Effector memory CD8-positive, alpha-beta T cell (primary cell): ENCODE data around the gene EP400.
"Not testable (repeated sequence)": the region's sequence is repeated elsewhere in the genome, so short reads cannot be mapped to it uniquely, and the experiment has no call there.

Source experiments
- ATAC-seq: fragments of 150-1000 bp; cut with Tn5 transposase; replicated peaks from 2 replicates; pipeline ENCODE4 v1.10.0; 2021; ENCODE audit warnings: mild to moderate bottlenecking, moderate library complexity
- DNase-seq, 3 experiments: peaks; one replicate each; pipeline ENCODE4 v3.0.0; 2021
- H3K27ac Mint-ChIP-seq, 2 donors: one replicate each; pipeline ENCODE4 v1.8.0; 2022; ENCODE audit warnings: mild to moderate bottlenecking in 2 of 2, mixed read lengths in 2 of 2, moderate library complexity in 2 of 2
- H3K27me3 Mint-ChIP-seq, 2 donors: one replicate each; pipeline ENCODE4 v1.8.0; 2022; ENCODE audit warnings: mixed read lengths in 2 of 2
- H3K36me3 Mint-ChIP-seq: one replicate; pipeline ENCODE4 v1.8.0; 2022; ENCODE audit warnings: mild to moderate bottlenecking, moderate library complexity, mixed read lengths; ENCODE audit not compliant: insufficient read depth
- H3K4me1 Mint-ChIP-seq, 2 donors: one replicate each; pipeline ENCODE4 v1.8.0; 2022; ENCODE audit warnings: low read depth in 2 of 2, mixed read lengths in 2 of 2
- H3K4me3 Mint-ChIP-seq, 2 donors: one replicate each; pipeline ENCODE4 v1.8.0; 2022; ENCODE audit warnings: mild to moderate bottlenecking in 2 of 2, mixed read lengths in 2 of 2, moderate library complexity in 2 of 2
- H3K9me3 Mint-ChIP-seq, 2 donors: one replicate each; pipeline ENCODE4 v1.8.0; 2022; ENCODE audit warnings: mixed read lengths in 2 of 2

Gene EP400

GRCh38 chr12:132095520-132096409 lies 146.0 kb downstream of the EP400 start:
- Mint-ChIP-seq H3K4me3 (no peak overlapping the region), H3K27me3 (no peaks in the 10 kb centered on the region), H3K4me1 (peaks cover 5 to 6% of the 10 kb centered on the region in 2 donors), H3K27ac (peak overlapping the region; percentile 52 to 77), H3K36me3 (peaks cover 20% of the 10 kb centered on the region), H3K9me3 (no peaks in the 10 kb centered on the region)
- DNase-seq: no peak
- ATAC-seq: no peak

DNA sequence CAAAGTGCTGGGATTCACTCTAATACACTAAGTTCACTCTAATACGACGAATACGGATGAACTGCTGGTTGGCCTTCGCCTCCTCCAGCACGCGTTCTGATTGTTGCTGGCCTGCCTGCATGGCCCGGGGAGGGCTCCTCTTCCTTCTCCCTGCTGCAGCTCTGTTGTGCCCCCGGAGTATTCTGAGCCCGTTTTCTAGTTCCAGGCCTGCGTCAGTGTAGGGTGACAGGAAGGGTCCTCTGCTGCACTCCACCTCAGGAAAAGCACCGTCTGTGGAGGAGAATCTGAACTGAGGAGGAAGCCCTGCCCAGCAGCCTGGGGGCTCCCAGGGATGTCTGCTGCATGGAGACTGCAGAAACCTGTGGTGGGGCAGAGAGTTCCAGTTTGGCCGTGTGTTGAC lies 150.0 kb downstream of the EP400 start:
- Mint-ChIP-seq H3K9me3 (no peaks in the 10 kb centered on the region), H3K27me3 (no peaks in the 10 kb centered on the region), H3K4me3 (no peak overlapping the region), H3K27ac (no peak overlapping the region), H3K36me3 (peaks cover 12% of the 10 kb centered on the region), H3K4me1 (peaks cover 4 to 6% of the 10 kb centered on the region in 2 donors)
- DNase-seq (no peak), ATAC-seq (no peak)

DNA sequence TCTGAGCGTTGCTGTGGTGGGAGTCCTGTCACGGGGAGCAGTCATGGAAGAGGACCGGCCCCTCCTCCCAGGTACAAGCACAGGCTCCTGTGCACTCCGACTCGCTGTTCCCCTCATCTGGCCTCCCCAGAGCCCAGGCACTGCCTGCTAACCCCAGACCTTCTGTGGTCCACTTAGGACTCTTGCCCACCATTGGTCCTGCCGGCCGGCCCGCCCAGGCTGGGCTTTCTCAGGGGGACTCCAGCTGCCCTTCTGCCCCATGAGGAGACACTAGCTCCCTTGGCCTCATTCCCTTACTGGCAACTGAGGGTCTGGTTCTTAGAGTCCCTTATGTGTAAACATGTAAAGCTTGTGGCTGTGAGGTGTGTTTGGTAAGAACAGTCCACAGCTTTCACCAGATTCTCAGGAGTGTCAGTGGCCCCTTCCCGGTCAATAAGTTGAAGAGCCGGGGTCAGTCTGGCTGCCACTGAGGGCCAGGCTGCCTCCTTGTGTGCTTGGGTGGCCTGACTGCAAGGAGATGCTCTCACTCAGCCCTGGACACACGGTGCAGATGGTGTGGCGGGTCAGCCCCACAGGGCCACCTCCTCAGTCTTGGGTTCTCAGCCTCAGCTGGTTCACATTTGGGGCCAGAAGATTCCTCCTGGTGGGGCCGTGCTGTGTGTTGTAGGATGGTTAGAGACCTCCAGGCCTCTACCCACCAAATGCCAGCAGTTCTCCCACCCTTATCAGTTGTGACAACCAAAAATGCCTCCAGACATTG lies 150.7 kb downstream of the EP400 start:
- DNase-seq: no peak
- Mint-ChIP-seq H3K27ac (no peak overlapping the region), H3K27me3 (no peaks in the 10 kb centered on the region), H3K4me1 (peaks cover 2 to 4% of the 10 kb centered on the region in 2 donors), H3K4me3 (no peak overlapping the region), H3K9me3 (no peaks in the 10 kb centered on the region), H3K36me3 (peaks cover 10% of the 10 kb centered on the region)
- ATAC-seq: no peak

- Mint-ChIP-seq H3K4me3 (no peak overlapping the region), H3K36me3 (peaks cover 6% of the 10 kb centered on the region), H3K27ac (no peak overlapping the region), H3K27me3 (no peaks in the 10 kb centered on the region), H3K4me1 (no peaks in the 10 kb centered on the region), H3K9me3 (no peaks in the 10 kb centered on the region)
- DNase-seq (no peak), ATAC-seq (no peak)
Measured at GRCh38 chr12:132102297-132102696, 152.6 kb downstream of the EP400 start.

- H3K27ac Mint-ChIP-seq, H3K36me3 Mint-ChIP-seq, ATAC-seq, H3K4me3 Mint-ChIP-seq, H3K4me1 Mint-ChIP-seq, H3K9me3 Mint-ChIP-seq, DNase-seq, H3K27me3 Mint-ChIP-seq: not testable (repeated sequence)
Measured at GRCh38 chr12:132103072-132103471, 153.3 kb downstream of the EP400 start.

DNA sequence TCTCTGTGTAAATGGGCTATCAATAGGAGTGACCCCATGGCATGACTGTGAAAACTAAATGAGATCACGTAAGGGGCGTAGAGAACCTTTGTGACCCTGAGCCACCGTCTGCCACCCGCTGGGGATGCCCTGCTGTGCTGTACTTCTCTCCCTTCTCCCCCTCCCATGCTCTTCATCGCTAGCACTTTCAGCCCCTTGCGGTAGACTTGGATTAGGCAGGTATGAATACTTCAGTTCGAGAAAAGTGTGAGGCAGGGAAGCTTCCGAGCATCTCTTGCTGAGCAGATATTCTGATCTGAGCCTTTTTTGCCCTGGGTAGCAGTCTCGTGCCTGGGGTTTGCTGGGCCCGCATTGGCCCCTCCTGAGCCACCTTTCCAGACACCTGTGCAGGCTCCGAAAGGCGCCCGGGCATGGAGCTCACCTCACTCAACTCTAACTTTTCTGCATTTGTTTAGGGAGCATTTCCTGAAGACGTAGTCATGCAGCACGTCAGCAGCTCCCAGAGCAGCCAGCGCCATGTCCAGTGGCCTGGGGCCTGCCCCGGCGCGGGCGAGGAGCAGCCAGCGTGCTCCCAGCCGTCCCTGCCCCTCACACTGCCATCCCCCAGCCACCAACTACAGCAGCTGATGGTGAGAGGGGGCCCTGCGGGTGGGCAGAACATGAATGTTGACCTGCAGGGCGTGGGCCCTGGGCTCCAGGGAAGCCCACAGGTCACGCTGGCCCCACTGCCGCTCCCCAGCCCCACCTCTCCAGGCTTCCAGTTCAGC lies 154.0 kb downstream of the EP400 start:
- Mint-ChIP-seq H3K9me3 (no peaks in the 10 kb centered on the region), H3K27ac (no peak overlapping the region), H3K27me3 (no peaks in the 10 kb centered on the region), H3K4me3 (no peak overlapping the region), H3K36me3 (peaks cover 3% of the 10 kb centered on the region), H3K4me1 (no peaks in the 10 kb centered on the region)
- no peak for ATAC-seq
- no peak for DNase-seq

- no peaks in the 10 kb centered on the region for H3K9me3 Mint-ChIP-seq
- no peak overlapping the region for H3K4me3 Mint-ChIP-seq
- ATAC-seq (no peak), DNase-seq (no peak)
- no peak overlapping the region for H3K27ac Mint-ChIP-seq
- H3K4me1 Mint-ChIP-seq: no peaks in the 10 kb centered on the region
- no peaks in the 10 kb centered on the region for H3K27me3 Mint-ChIP-seq
- H3K36me3 Mint-ChIP-seq: peaks cover 6% of the 10 kb centered on the region
Measured at GRCh38 chr12:132105467-132105866, 155.7 kb downstream of the EP400 start.

- no peaks in the 10 kb centered on the region for H3K4me1 Mint-ChIP-seq
- H3K9me3 Mint-ChIP-seq: no peaks in the 10 kb centered on the region
- H3K27ac Mint-ChIP-seq: no peak overlapping the region
- DNase-seq: no peak
- ATAC-seq: no peak
- no peak overlapping the region for H3K4me3 Mint-ChIP-seq
- peaks cover 6% of the 10 kb centered on the region for H3K36me3 Mint-ChIP-seq
- no peaks in the 10 kb centered on the region for H3K27me3 Mint-ChIP-seq
Measured at GRCh38 chr12:132106921-132107320, 157.2 kb downstream of the EP400 start.

DNA sequence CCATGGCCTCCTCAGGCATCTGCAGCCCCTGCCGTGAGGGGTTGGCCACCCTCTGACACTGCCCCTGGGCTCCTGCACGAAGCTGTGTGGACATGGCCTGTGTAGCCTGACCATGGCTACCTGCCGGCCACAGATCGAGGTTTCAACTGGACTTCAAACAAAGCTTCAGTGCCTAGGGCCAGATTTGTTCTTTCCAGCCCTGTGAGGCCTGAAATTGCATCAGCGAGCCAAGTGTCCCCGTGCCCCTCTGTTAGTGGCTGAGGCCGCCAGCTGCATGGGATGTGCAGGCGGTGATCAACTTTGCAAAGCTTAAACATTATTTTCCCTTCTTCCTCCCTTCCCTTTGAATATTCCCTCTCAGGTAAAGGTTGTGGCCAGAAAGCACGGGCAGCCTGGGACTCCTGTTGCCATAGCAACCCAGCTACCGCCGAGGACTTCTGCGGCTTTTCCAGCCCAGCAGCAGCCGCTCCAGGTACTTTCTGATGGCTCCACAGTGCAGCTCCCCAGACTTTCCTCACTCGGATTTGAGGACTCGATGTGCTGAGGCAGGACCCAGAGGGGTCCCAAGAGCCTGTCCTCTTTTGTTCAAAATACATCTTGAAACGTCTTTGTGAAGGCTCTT lies 158.6 kb downstream of the EP400 start:
- Mint-ChIP-seq H3K4me3 (no peak overlapping the region), H3K4me1 (no peaks in the 10 kb centered on the region), H3K36me3 (peaks cover 6% of the 10 kb centered on the region), H3K27me3 (no peaks in the 10 kb centered on the region), H3K9me3 (no peaks in the 10 kb centered on the region), H3K27ac (no peak overlapping the region)
- no peak for ATAC-seq
- DNase-seq: no peak

- no peaks in the 10 kb centered on the region for H3K4me1 Mint-ChIP-seq
- H3K36me3 Mint-ChIP-seq: peaks cover 6% of the 10 kb centered on the region
- no peaks in the 10 kb centered on the region for H3K9me3 Mint-ChIP-seq
- ATAC-seq (no peak), DNase-seq (no peak)
- no peak overlapping the region for H3K27ac Mint-ChIP-seq
- H3K27me3 Mint-ChIP-seq: no peaks in the 10 kb centered on the region
- no peak overlapping the region for H3K4me3 Mint-ChIP-seq
Measured at GRCh38 chr12:132109741-132110140, 160.0 kb downstream of the EP400 start.

DNA sequence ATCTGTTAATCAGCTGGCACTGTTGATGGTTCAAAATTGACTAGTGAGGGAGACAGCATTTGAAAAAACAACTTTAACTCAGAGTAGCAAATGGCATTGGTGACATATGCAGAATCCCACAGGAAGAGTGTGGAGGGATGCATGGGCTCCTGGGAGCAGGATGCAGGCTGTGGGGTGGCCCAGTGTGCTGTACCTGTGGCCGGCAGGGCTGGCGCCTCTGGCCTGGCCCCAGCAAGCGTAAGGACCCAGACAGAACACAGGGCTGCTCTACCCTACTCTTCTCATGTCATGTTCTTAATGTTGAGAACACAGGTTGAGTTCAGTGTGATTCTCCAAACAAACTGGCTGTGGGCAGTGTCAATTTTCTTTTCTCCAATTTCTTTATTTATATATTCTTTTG lies 160.9 kb downstream of the EP400 start:
- Mint-ChIP-seq H3K27ac (no peak overlapping the region), H3K36me3 (peaks cover 6% of the 10 kb centered on the region), H3K4me1 (no peaks in the 10 kb centered on the region), H3K4me3 (no peak overlapping the region), H3K27me3 (no peaks in the 10 kb centered on the region), H3K9me3 (no peaks in the 10 kb centered on the region)
- ATAC-seq (no peak), DNase-seq (no peak)

DNA sequence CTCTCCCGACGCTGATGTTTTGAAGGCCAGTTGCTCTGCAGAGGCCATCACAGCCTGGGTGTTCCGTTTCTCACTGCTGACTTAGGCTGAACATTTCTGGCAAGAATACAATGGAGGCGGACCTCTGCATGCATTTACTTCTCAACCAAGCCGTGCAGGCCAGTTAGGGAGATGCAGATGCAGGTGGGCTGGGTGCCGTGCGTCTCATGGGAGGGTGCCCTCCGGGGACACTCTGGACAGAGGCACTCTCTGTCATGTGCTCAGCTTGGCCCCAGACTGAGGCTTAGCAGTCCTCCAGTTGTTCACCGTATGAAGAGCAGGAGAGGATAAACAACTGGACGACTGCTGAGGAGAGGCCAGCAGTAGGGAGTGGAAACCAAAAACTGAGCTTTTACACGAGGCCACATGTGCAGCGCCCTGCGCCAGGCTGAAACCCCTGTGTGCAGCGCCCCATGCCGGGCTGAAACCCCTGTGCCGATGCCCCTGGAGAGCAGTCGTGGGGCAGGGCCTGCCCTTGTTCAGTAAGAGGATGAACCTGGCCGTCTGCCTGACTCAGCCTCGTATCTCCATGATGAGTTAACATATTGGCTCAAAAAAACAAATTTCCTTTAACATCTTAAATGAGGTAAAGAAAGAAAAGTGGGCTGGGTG lies 162.0 kb downstream of the EP400 start:
- no peaks in the 10 kb centered on the region for H3K4me1 Mint-ChIP-seq
- H3K36me3 Mint-ChIP-seq: peaks cover 6% of the 10 kb centered on the region
- H3K27ac Mint-ChIP-seq: no peak overlapping the region
- H3K9me3 Mint-ChIP-seq: no peaks in the 10 kb centered on the region
- no peaks in the 10 kb centered on the region for H3K27me3 Mint-ChIP-seq
- no peak for DNase-seq
- H3K4me3 Mint-ChIP-seq: no peak overlapping the region
- ATAC-seq: no peak

GRCh38 chr12:132114667-132115066 lies 164.9 kb downstream of the EP400 start:
- Mint-ChIP-seq H3K27me3 (no peaks in the 10 kb centered on the region), H3K9me3 (no peaks in the 10 kb centered on the region), H3K36me3 (no peaks in the 10 kb centered on the region), H3K4me3 (no peak overlapping the region), H3K27ac (no peak overlapping the region), H3K4me1 (no peaks in the 10 kb centered on the region)
- DNase-seq: no peak
- no peak for ATAC-seq
